ENCODE results near the gene CATSPER1.
"Not testable (repeated sequence)": the region's sequence is repeated elsewhere in the genome, so short reads cannot be mapped to it uniquely, and the experiment has no call there.

DNA sequence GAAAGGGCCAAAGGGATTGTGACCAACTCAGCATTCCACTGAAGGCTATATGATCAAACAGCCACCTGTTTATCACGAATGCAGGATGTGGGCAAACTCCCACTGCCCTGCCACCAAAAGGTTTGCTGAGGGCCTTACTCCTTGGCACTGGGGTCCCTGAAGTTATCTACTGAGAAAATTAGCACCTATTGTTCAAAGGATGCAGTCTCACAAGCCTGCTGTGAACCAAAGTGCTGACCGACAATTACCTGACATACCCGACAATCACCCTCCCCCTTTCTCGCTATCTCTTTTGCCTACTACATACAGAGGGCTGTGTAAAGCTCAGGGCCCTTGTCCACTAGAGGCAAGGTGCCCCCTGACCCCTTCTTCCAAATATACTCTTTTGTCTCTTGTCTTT, 16.2 kb downstream of the CATSPER1 start:
- not testable (repeated sequence) for TF ChIP-seq CTCF (IDR thresholded peaks at IDR 0.05; ENCODE audit: borderline replicate concordance, extremely low read depth, low read length, poor library complexity, severe bottlenecking); EZH2 (IDR thresholded peaks at IDR 0.05; ENCODE audit: borderline replicate concordance, low read depth, low read length, severe bottlenecking)

Measured in DND-41 (cell line).